HepG2 (cell line): ENCODE measurements around the gene FOXRED2. TPM values are rescaled to one million over a fixed set of nuclear protein-coding genes. Genes with fewer than 3 reads are reported as not detected.

Experiments used
- ATF5 ChIP-seq: sonication (generic); formaldehyde crosslinking; IDR thresholded peaks from 2 replicates; pipeline ENCODE4 v1.4.0; 2020; ENCODE audit warnings: mild to moderate bottlenecking, low read depth, missing genetic modification reagents
- HDAC1 ChIP-seq: sonication (generic); formaldehyde crosslinking; IDR thresholded peaks from 2 replicates; pipeline ENCODE4 v1.5.1; 2020; ENCODE audit warnings: mild to moderate bottlenecking, missing genetic modification reagents
- JUND ChIP-seq: sonication (generic); formaldehyde crosslinking; IDR thresholded peaks from 2 replicates; pipeline ENCODE4 v1.8.0; 2022; ENCODE audit warnings: mild to moderate bottlenecking, missing genetic modification reagents
- MXI1 ChIP-seq: IDR thresholded peaks from 3 replicates; pipeline ENCODE4 v1.6.1; 2012; ENCODE audit warnings: low read depth, low read length, inconsistent platforms, borderline replicate concordance
- NCOA5 ChIP-seq: sonication (generic); formaldehyde crosslinking; IDR thresholded peaks from 2 replicates; pipeline ENCODE4 v1.4.0; 2020; ENCODE audit warnings: missing genetic modification reagents
- PAX8 ChIP-seq: sonication (generic); formaldehyde crosslinking; IDR thresholded peaks from 2 replicates; pipeline ENCODE4 v1.8.0; 2022; ENCODE audit warnings: mild to moderate bottlenecking, missing genetic modification reagents, borderline replicate concordance
- PCBP1 ChIP-seq: fragments of 200-400 bp; formaldehyde crosslinking; IDR thresholded peaks from 2 replicates; pipeline ENCODE4 v1.6.1; 2017; ENCODE audit warnings: mild to moderate bottlenecking, low read depth, low read length, borderline replicate concordance
- RFXAP ChIP-seq: sonication (generic); formaldehyde crosslinking; IDR thresholded peaks from 2 replicates; pipeline ENCODE4 v1.4.0; 2020; ENCODE audit warnings: missing genetic modification reagents, borderline replicate concordance
- SALL1 ChIP-seq: sonication (generic); formaldehyde crosslinking; IDR thresholded peaks from 2 replicates; pipeline ENCODE4 v1.8.0; 2022; ENCODE audit warnings: mild to moderate bottlenecking, missing genetic modification reagents
- SNRNP70 ChIP-seq: fragments of 200-400 bp; formaldehyde crosslinking; IDR thresholded peaks from 2 replicates; pipeline ENCODE4 v1.6.1; 2017; ENCODE audit warnings: mild to moderate bottlenecking, low read depth, low read length, moderate library complexity
- SRF ChIP-seq: IDR thresholded peaks from 2 replicates; pipeline ENCODE4 v1.6.1; 2011; ENCODE audit warnings: mild to moderate bottlenecking, low read depth, low read length, moderate library complexity
- TFE3 ChIP-seq: IDR thresholded peaks from 2 replicates; pipeline ENCODE4 v1.6.1; 2016
- ZBTB7A ChIP-seq: sonication (generic); formaldehyde crosslinking; IDR thresholded peaks from 2 replicates; pipeline ENCODE4 v1.8.0; 2022; ENCODE audit warnings: mild to moderate bottlenecking, missing genetic modification reagents
- ZC3H13 ChIP-seq: sonication (generic); formaldehyde crosslinking; IDR thresholded peaks from 2 replicates; pipeline ENCODE4 v1.8.1; 2023; ENCODE audit warnings: mild to moderate bottlenecking, missing genetic modification reagents, moderate library complexity
- ZNF512 ChIP-seq: sonication (generic); formaldehyde crosslinking; IDR thresholded peaks from 2 replicates; pipeline ENCODE4 v1.4.0; 2020; ENCODE audit warnings: mild to moderate bottlenecking, missing genetic modification reagents
- polyA plus RNA-seq, 8 experiments: library from polyadenylated mRNA; depleted of rRNA in 3 of 8; stranded (reverse) in 7 of 8; unstranded in 1 of 8; fragments of >200 nt; fragmentation: Illumina TruSeq in 4 of 8; extraction: Trizol in 4 of 8; gene quantifications; 2 replicates each; pipeline versions ENCODE4 v1.2.1 to v1.2.3, GENCODE V29; 2011 to 2016; ENCODE audit warnings: low read depth in 4 of 8, missing spikeins in 1 of 8, mixed read lengths in 1 of 8; ENCODE audit not compliant: insufficient read depth in 1 of 8
- total RNA-seq, 5 experiments: library from RNA; depleted of rRNA; stranded (reverse); fragments of >200 nt; fragmentation: Illumina TruSeq; extraction: Trizol; gene quantifications; 2 replicates each; pipeline ENCODE4 v1.2.3, GENCODE V29; 2016; ENCODE audit warnings: low read depth in 1 of 5
- TF ChIP-seq, protein P1 (sequence below): sonication (generic); formaldehyde crosslinking; IDR thresholded peaks from 2 replicates; pipeline ENCODE4 v1.5.0; 2020; ENCODE audit warnings: mild to moderate bottlenecking, missing genetic modification reagents, moderate library complexity
- TF ChIP-seq, protein P2 (sequence below): sonication (generic); IDR thresholded peaks from 2 replicates; pipeline ENCODE4 v1.6.1; 2016; ENCODE audit warnings: low read depth, borderline replicate concordance
- TF ChIP-seq, protein P3 (sequence below): sonication (generic); formaldehyde crosslinking; IDR thresholded peaks from 2 replicates; pipeline ENCODE4 v1.4.0; 2020; ENCODE audit warnings: mild to moderate bottlenecking, missing genetic modification reagents, borderline replicate concordance

Gene FOXRED2
- total and polyA plus RNA-seq, 2 of the 13 experiments (the other 11 are each of a cell fraction or from before 2014, with no cell fraction given) = 9.3 to 28.1 TPM

- TF ChIP-seq, protein P1, sequence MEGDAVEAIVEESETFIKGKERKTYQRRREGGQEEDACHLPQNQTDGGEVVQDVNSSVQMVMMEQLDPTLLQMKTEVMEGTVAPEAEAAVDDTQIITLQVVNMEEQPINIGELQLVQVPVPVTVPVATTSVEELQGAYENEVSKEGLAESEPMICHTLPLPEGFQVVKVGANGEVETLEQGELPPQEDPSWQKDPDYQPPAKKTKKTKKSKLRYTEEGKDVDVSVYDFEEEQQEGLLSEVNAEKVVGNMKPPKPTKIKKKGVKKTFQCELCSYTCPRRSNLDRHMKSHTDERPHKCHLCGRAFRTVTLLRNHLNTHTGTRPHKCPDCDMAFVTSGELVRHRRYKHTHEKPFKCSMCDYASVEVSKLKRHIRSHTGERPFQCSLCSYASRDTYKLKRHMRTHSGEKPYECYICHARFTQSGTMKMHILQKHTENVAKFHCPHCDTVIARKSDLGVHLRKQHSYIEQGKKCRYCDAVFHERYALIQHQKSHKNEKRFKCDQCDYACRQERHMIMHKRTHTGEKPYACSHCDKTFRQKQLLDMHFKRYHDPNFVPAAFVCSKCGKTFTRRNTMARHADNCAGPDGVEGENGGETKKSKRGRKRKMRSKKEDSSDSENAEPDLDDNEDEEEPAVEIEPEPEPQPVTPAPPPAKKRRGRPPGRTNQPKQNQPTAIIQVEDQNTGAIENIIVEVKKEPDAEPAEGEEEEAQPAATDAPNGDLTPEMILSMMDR = no peak; the same call in 1 of the 2 replicates
- TF ChIP-seq, protein P2, sequence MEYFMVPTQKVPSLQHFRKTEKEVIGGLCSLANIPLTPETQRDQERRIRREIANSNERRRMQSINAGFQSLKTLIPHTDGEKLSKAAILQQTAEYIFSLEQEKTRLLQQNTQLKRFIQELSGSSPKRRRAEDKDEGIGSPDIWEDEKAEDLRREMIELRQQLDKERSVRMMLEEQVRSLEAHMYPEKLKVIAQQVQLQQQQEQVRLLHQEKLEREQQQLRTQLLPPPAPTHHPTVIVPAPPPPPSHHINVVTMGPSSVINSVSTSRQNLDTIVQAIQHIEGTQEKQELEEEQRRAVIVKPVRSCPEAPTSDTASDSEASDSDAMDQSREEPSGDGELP = peak; percentile 85; the same call in 1 of the 2 replicates
- TF ChIP-seq NCOA5 (CRISPR knock-in tag) (no peak), ZC3H13 (CRISPR knock-in tag) (0 out of 2 replicates have a peak, but pooled peaks have one; percentile 76), ZNF512 (no peak), PAX8 (CRISPR knock-in tag) (peak; percentile 75; the same call in 1 of the 2 replicates), PCBP1 (no peak), SALL1 (CRISPR knock-in tag) (peak; percentile 96), RFXAP (CRISPR knock-in tag) (peak; percentile 80), HDAC1 (CRISPR knock-in tag) (peak; percentile 85), MXI1 (peak; percentile 87; the same call in 2 of the 3 replicates), TFE3 (CRISPR knock-in tag) (no peak; the same call in 1 of the 2 replicates), ATF5 (peak; percentile 50; the same call in 1 of the 2 replicates), JUND (no peak), SRF (0 out of 2 replicates have a peak, but pooled peaks have one; percentile 6), ZBTB7A (peak; percentile 15; the same call in 1 of the 2 replicates), SNRNP70 (no peak)
- TF ChIP-seq, protein P3, sequence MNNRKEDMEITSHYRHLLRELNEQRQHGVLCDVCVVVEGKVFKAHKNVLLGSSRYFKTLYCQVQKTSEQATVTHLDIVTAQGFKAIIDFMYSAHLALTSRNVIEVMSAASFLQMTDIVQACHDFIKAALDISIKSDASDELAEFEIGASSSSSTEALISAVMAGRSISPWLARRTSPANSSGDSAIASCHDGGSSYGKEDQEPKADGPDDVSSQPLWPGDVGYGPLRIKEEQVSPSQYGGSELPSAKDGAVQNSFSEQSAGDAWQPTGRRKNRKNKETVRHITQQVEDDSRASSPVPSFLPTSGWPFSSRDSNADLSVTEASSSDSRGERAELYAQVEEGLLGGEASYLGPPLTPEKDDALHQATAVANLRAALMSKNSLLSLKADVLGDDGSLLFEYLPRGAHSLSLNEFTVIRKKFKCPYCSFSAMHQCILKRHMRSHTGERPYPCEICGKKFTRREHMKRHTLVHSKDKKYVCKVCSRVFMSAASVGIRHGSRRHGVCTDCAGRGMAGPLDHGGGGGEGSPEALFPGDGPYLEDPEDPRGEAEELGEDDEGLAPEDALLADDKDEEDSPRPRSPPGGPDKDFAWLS (CRISPR knock-in tag) = no peak; the same call in 1 of the 2 replicates
Measured at GRCh38 chr22:36506637-36507517, at the start of gene FOXRED2 (continued).
